COR-L47 (cell line): Measurements from ENCODE around the gene TSKS.

Experiments
- DNase-seq: peaks from one replicate; lab custom pipeline; 2025; lab: John Stamatoyannopoulos, UW

Gene TSKS

DNA sequence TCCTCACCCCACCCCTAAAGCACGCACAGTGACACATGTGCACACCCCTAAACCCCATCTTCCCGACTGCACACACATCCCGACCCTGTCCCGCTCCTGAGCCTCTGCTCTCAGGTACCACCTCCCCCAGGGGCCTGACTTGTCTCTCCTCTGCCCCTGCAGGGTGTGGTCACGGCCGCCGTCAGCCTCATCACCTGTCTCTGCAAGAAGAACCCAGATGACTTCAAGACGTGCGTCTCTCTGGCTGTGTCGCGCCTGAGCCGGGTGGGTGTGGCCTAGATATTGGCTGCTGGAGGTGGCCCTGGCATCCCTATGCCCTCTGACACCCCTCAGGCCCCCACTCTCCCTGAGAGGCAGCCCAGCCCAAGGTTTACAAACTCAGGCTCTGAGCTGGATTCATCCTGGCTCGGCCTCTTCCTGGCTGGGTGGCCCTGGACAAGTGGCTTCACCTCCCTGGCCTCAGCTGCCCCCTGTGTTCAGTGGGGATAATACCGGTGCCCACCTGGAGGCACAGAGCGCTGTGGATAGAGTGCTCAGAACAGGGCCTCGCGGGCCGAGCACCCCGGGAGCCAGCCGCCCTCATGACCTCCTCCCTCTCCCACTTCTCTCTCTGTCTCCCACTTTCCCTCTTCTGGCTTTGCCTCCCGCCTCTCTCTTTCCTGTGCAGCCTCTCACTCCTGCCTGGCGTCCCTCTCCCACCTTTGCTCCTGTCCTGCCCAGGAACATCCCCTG, 29.9 kb upstream of the TSKS start:
- DNase-seq = no peak

DNA sequence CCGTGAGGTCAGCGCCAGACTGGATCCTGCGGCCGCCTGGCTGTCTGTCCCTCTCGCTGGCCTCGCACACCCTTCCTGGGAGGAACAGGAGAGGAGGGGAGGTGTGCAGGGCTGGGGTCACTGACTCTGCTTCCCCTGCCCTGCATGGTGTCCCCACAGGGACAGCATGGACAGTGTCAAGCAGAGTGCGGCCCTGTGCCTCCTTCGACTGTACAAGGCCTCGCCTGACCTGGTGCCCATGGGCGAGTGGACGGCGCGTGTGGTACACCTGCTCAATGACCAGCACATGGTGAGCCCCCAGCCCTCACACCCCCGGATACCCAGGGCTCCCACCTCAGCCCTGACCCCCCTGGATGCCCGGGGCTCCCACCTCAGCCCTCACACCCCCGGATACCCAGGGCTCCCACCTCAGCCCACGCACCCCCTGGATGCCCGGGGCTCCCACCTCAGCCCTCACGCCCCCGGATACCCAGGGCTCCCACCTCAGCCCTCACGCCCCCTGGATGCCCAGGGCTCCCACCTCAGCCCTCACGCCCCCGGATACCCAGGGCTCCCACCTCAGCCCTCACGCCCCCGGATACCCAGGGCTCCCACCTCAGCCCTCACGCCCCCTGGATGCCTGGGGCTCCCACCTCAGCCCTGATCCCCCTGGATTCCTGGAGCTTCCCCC, 28.8 kb upstream of the TSKS start:
- no peak for DNase-seq

GRCh38 chr19:49790866-49791265, 27.8 kb upstream of the TSKS start:
- DNase-seq = no peak

- no peak for DNase-seq
Observed at GRCh38 chr19:49788857-49789256, 25.8 kb upstream of the TSKS start.

- DNase-seq = no peak
Observed at GRCh38 chr19:49787746-49788145, 24.6 kb upstream of the TSKS start.

GRCh38 chr19:49786376-49786820, 23.3 kb upstream of the TSKS start:
- no peak for DNase-seq

DNA sequence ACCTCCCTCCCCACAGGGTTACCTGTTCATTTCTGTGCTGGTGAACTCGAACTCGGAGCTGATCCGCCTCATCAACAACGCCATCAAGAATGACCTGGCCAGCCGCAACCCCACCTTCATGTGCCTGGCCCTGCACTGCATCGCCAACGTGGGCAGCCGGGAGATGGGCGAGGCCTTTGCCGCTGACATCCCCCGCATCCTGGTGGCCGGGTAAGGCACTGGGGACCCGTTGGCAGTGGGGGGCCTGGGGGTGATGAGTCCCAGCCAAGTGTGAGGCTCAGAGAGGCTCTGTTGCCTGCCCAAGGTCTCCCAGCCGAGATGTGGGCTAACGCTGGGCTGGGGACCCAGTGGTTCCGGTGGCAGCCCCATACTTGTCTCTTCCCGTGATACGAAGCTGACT, 19.4 kb upstream of the TSKS start:
- DNase-seq = no peak

- no peak for DNase-seq
Observed at GRCh38 chr19:49781394-49781793, 18.3 kb upstream of the TSKS start.

DNA sequence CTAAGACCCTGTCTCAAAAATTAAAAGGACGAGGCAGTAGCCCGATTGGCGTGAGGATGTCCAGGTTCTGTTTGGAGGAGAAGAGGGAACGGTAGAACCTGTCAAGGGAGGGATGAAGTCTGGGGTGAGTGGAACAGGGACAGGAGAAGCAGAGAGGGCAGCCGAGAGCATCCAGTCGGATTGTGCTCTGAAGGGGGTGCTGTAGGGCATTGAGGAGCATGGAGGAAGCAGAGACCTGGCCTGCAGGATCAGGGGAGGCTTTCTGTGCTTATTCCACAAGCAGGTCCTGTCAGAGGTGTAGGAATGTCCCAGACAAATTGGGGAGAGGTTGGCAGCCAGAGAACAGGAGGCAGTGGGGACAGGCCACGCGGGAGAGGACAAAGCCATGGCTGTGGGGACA, 17.8 kb upstream of the TSKS start:
- DNase-seq = no peak

DNA sequence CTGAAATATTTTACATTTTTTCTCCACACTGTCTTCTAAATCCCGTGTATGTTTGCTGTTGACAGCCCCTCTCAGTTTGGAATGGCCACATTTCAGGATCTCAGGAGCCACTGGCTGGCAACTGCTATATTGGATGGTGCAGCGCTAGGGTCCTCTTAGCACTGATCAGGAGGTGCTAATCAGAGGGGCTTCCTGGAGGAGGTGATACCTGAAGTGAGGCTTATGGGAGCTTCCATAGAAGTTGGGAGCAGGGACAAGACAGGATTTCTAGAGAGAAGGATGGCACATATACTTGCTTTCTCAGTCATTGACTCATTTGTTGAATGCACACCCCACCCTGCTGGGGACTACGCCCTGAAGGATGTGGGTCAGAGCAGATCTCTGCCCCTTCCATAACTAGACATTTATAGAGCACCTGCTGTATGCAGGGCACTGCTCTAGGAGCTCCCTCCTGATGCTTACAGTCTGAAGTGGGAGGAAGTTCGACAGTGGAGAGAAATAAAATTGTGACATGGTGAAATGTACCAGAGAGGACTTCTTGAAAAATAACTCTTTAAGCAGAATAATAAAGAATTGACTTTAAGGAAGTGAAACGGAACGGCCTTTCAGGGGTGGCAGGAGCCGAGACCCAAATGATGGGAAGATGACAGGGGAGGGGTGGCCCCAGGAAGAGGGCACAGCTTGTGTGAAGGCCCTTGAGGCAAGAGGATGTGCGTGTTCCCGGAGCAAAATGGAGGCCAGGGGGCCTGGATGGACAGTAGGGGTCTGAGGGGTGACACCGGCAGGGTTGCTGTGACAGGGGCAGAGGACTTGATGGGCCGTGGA, 16.8 kb upstream of the TSKS start:
- no peak for DNase-seq

GRCh38 chr19:49776371-49776764, 13.3 kb upstream of the TSKS start:
- no peak for DNase-seq

DNA sequence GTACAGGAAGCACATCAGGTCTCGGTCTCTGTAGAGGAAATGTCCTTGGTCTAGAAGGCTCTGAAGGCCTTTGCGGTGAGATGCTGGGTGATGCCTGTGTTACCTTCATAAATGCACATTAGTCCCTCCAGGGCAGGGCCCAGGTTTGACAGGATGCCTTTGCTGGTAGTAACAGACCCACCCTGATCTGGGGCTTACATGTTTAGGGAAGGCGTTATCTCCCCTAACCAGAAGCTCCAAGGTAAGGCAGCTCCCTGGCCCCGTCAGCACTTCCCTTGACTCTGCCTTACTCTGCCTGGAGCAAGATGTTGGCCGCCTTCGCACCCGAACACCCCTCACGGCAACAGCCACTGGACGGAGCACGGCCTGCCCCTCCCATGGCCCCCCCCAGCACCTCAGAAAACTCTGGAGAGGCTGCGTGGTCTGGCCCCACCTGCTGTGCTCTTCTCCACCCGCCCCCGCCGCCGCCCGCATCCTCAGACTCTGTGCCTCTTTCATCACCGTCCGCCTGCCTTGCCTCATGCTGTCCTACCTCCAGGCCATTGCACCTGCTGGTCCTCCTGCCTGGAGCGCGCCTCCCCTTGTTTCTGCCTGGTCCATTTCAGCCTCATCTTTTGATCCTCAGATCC, 12.8 kb upstream of the TSKS start:
- no peak for DNase-seq

GRCh38 chr19:49774969-49775368, 11.9 kb upstream of the TSKS start:
- DNase-seq = no peak

GRCh38 chr19:49773663-49774350, 10.7 kb upstream of the TSKS start:
- no peak for DNase-seq

GRCh38 chr19:49772850-49773432, 9.8 kb upstream of the TSKS start:
- no peak for DNase-seq

GRCh38 chr19:49771674-49772139, 8.6 kb upstream of the TSKS start:
- no peak for DNase-seq

DNA sequence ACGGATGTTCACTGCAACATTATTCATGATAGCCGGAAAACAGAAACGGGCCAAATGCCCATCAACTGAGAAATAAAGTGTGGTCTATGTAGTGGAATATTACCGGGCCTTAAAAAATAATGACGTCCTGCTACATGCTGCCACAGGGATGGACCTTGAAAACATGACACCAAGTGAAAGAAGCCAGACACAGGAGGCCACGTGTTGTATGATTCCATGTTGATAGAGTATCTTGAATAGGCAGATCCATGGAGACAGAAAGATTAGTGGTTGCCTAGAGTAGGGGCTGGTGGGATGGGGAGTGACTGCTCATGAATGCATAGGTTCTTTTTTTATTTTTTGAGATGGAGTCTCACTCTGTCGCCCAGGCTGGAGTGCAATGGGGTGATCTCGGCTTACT, 7.4 kb upstream of the TSKS start:
- DNase-seq = no peak

DNA sequence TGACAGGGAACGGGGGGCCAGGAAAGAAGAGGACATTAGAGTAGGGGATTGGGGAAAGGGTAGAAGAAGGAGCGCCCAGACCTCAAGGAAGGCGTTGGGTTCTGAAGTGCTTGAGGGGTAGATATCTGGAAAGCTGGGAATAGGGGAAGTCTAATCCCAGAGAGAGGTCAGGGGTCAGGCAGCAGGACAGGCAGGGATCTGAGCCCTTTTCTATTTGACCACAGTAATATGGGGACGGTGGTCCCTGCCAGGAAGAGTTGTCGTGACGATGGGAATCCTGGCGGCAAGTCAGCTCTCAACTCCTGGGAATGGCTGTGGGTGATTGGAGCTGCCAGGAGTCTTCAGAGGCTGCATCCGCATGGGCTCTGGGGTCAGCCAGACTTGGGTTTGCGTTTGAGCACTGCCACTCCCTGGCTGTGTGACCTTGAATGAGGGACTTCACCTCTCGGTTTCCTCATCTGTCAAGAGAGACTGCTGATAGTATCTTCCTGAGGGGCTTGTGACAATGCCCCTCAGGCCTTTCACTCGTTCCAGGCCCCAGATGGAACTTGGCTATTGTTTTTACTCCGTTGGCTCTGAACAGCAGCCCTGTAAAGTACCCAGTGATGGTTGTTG, 5.0 kb upstream of the TSKS start:
- DNase-seq = no peak

DNA sequence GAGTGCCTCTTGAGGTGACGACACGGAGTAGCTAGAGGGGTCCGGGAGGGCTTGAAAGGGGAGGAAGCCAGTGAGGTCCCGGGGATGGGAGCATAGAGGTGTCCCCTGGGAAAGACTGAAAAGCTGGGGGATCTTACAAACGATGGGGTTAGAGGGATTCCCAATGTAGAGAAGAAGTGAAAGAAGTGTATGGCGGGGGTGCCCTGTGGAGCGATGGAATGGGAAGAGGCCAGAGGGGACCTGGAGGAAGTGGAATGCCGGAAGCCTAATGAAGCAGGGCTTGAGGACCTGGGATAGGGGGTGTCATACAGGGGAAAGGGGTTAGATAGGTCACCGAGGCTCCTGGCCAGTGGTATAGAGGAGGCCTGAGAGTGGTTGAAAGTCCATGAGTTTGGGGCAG, 4.3 kb upstream of the TSKS start:
- DNase-seq = no peak

GRCh38 chr19:49766930-49767299, 3.8 kb upstream of the TSKS start, which contains the start of gene AP2A1:
Gene AP2A1 (plus strand): TSS chr19:49767001. CDS start chr19:49767134, 133 bp downstream.
- DNase-seq = no peak
